K562 (cell line): ENCODE measurements around the gene C19orf67. TPM values are rescaled to one million over a fixed set of nuclear protein-coding genes. Genes with fewer than 3 reads are reported as not detected.

Source experiments
- BHLHE40 ChIP-seq: IDR thresholded peaks from 2 replicates; pipeline ENCODE4 v1.6.1; 2011; ENCODE audit warnings: low read length, improper control_type of control experiment
- GABPB2 ChIP-seq: fragments of 250-450 bp; sonication (Bioruptor Pico); conservative IDR thresholded peaks from 2 replicates; pipeline ENCODE4 v1.5.1; 2021; ENCODE audit warnings: mild to moderate bottlenecking
- HDAC2 ChIP-seq: fragments of 450-650 bp; IDR thresholded peaks from 2 replicates; pipeline ENCODE4 v1.6.1; 2016; ENCODE audit warnings: mild to moderate bottlenecking
- HLTF ChIP-seq: fragments of 450-650 bp; IDR thresholded peaks from 2 replicates; pipeline ENCODE4 v1.6.1; 2016
- HNRNPLL ChIP-seq: fragments of 200-400 bp; formaldehyde crosslinking; IDR thresholded peaks from 2 replicates; pipeline ENCODE4 v1.6.1; 2017; ENCODE audit warnings: low read length, low read depth, mild to moderate bottlenecking; ENCODE audit not compliant: poor library complexity, severe bottlenecking
- MYBL2 ChIP-seq, 2 experiments: fragments of 450-650 bp in 1 of 2; sonication (generic) in 1 of 2; formaldehyde crosslinking in 1 of 2; IDR thresholded peaks; 2 replicates each; pipeline versions ENCODE4 v1.6.1 to v1.8.1; 2017 to 2022; ENCODE audit warnings: borderline replicate concordance in 1 of 2, inconsistent platforms in 1 of 2, low read depth in 1 of 2, mild to moderate bottlenecking in 1 of 2, missing genetic modification reagents in 1 of 2, moderate library complexity in 1 of 2
- POLR2H ChIP-seq: IDR thresholded peaks from 2 replicates; pipeline ENCODE4 v1.6.1; 2016; ENCODE audit warnings: missing genetic modification characterization, low read depth, mild to moderate bottlenecking, control low read depth, missing compliant biosample characterization, moderate library complexity
- PTBP1 ChIP-seq: fragments of 200-400 bp; formaldehyde crosslinking; IDR thresholded peaks from 2 replicates; pipeline ENCODE4 v1.6.1; 2017; ENCODE audit warnings: low read depth, low read length
- RBM34 ChIP-seq: fragments of 200-400 bp; formaldehyde crosslinking; IDR thresholded peaks from 2 replicates; pipeline ENCODE4 v1.6.1; 2018; ENCODE audit warnings: low read length, borderline replicate concordance; ENCODE audit not compliant: insufficient read depth
- RCOR1 ChIP-seq, 2 experiments: IDR thresholded peaks; 2 replicates each; pipeline ENCODE4 v1.6.1; 2012; ENCODE audit warnings: low read depth in 2 of 2, low read length in 2 of 2, borderline replicate concordance in 1 of 2, improper control_type of control experiment in 1 of 2
- ZNF212 ChIP-seq: fragments of 450-650 bp; formaldehyde crosslinking; IDR thresholded peaks from 2 replicates; pipeline ENCODE4 v1.4.0; 2020; ENCODE audit warnings: mild to moderate bottlenecking
- ZNF24 ChIP-seq: fragments of 450-650 bp; IDR thresholded peaks from 2 replicates; pipeline ENCODE4 v1.6.1; 2016
- ZNF253 ChIP-seq: fragments of 250-450 bp; sonication (Bioruptor Pico); conservative IDR thresholded peaks from 2 replicates; pipeline ENCODE4 v1.6.1; 2021; ENCODE audit warnings: mild to moderate bottlenecking
- ZNF436 ChIP-seq: fragments of 250-450, 450-650 bp; sonication (Bioruptor Pico); formaldehyde crosslinking; IDR thresholded peaks from 2 replicates; pipeline ENCODE4 v1.7.0; 2020; ENCODE audit warnings: mild to moderate bottlenecking
- ZNF717 ChIP-seq: fragments of 250-450 bp; sonication (Bioruptor Pico); IDR thresholded peaks from 2 replicates; pipeline ENCODE4 v1.5.0; 2021
- polyA plus RNA-seq, 8 experiments: library from polyadenylated mRNA; depleted of rRNA in 4 of 8; stranded (reverse) in 5 of 8; unstranded in 3 of 8; fragments of >200 nt; fragmentation: Nextera tagmentation in 2 of 8; fragmentation: Illumina TruSeq in 1 of 8; extraction: Ambion mirVana in 2 of 8; extraction: Trizol in 1 of 8; gene quantifications; 2 replicates each; pipeline versions ENCODE4 v1.2.1 to v1.2.3, GENCODE V29; 2011 to 2014; ENCODE audit warnings: inconsistent platforms in 1 of 8, missing spikeins in 1 of 8
- total RNA-seq, 7 experiments: library from RNA; depleted of rRNA in 6 of 7; stranded (reverse); fragments of >200 nt in 6 of 7; fragmentation: Illumina TruSeq in 2 of 7; extraction: Trizol in 2 of 7; gene quantifications; 2 replicates each; pipeline versions ENCODE4 v1.2.1 to v1.2.3, GENCODE V29; 2011 to 2021; ENCODE audit warnings: low replicate concordance in 1 of 7
- TF ChIP-seq, protein P1 (sequence below): fragments of 450-650 bp; IDR thresholded peaks from 2 replicates; pipeline ENCODE4 v1.6.1; 2016; ENCODE audit warnings: antibody characterized with exemption
- TF ChIP-seq, protein P2 (sequence below): fragments of 200-800 bp; sonication (Bioruptor generic); IDR thresholded peaks from 2 replicates; pipeline ENCODE4 v1.6.1; 2017; ENCODE audit warnings: missing genetic modification characterization, missing compliant biosample characterization
- TF ChIP-seq, protein P3 (sequence below): fragments of 250-450 bp; sonication (Bioruptor Pico); IDR thresholded peaks from 2 replicates; pipeline ENCODE4 v1.4.0; 2020; ENCODE audit warnings: mild to moderate bottlenecking, moderate library complexity
- TF ChIP-seq, protein P4 (sequence below): fragments of 450-650 bp; IDR thresholded peaks from 2 replicates; pipeline ENCODE4 v1.6.1; 2017; ENCODE audit warnings: antibody characterized with exemption, mild to moderate bottlenecking
- TF ChIP-seq, protein P5 (sequence below): sonication (generic); formaldehyde crosslinking; IDR thresholded peaks from 2 replicates; pipeline ENCODE4 v1.9.0; 2022; ENCODE audit warnings: mild to moderate bottlenecking, missing genetic modification reagents

C19orf67 gene
- total and polyA plus RNA-seq, 9 of the 15 experiments (the other 6 are each of a cell fraction or from before 2014, with no cell fraction given) = 0.29 to 1.8 (median 0.51) TPM; not detected in 3

DNA sequence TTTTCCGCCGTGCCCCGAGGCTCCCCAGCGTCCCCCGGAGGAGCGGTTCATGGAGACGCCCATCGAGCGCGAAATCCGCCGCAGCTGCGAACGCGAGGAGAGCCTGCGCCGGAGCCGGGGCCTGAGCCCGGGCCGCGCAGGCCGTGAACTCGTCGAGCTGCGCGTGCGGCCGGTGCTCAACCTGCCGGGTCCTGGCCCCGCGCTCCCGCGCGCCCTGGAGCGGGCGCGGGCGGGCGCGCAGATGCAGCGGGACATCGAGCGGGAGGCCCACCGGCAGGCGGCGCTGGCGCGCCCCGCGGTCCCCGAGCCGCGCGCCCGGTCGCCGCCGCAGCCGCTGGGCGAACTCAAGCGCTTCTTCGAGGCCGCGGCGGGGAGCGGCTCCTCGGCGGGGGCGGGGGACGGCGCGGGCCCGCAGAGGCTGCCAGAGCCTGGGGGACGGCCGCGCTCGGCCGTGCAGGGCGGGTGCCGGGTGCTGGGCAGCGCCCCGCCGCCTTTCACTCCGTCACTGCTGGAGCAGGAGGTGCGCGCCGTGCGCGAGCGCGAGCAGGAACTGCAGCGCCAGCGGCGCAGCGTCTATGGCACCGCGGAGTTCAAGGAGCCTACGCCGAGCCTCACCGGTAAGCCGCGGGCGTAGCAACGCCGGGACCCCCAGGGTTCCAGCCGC, 12.2 kb downstream of the C19orf67 start (continued):
- no peak for TF ChIP-seq ZNF253 (CRISPR knock-in tag)
- TF ChIP-seq ZNF717 (CRISPR knock-in tag) = no peak
- TF ChIP-seq, protein P1, sequence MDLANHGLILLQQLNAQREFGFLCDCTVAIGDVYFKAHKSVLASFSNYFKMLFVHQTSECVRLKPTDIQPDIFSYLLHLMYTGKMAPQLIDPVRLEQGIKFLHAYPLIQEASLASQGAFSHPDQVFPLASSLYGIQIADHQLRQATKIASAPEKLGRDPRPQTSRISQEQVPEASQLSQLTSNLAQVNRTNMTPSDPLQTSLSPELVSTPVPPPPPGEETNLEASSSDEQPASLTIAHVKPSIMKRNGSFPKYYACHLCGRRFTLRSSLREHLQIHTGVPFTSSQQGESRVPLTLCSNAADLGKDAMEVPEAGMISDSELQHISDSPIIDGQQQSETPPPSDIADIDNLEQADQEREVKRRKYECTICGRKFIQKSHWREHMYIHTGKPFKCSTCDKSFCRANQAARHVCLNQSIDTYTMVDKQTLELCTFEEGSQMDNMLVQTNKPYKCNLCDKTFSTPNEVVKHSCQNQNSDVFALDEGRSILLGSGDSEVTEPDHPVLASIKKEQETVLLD = no peak
- TF ChIP-seq, protein P2, sequence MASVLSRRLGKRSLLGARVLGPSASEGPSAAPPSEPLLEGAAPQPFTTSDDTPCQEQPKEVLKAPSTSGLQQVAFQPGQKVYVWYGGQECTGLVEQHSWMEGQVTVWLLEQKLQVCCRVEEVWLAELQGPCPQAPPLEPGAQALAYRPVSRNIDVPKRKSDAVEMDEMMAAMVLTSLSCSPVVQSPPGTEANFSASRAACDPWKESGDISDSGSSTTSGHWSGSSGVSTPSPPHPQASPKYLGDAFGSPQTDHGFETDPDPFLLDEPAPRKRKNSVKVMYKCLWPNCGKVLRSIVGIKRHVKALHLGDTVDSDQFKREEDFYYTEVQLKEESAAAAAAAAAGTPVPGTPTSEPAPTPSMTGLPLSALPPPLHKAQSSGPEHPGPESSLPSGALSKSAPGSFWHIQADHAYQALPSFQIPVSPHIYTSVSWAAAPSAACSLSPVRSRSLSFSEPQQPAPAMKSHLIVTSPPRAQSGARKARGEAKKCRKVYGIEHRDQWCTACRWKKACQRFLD = peak; percentile 62; the same call in 1 of the 2 replicates
- TF ChIP-seq MYBL2 (IDR thresholded peaks at IDR 0.05; ENCODE audit: low read depth) = no peak
- no peak for TF ChIP-seq MYBL2 (CRISPR knock-in tag; IDR thresholded peaks at IDR 0.05; ENCODE audit: borderline replicate concordance)
- no peak for TF ChIP-seq ZNF212 (CRISPR knock-in tag)
- no peak for TF ChIP-seq ZNF436 (CRISPR knock-in tag)
- no peak for TF ChIP-seq BHLHE40
- TF ChIP-seq HNRNPLL = peak; percentile 99
- no peak for TF ChIP-seq RBM34
- no peak for TF ChIP-seq GABPB2 (CRISPR knock-in tag)
- no peak for TF ChIP-seq PTBP1
- TF ChIP-seq, protein P3, sequence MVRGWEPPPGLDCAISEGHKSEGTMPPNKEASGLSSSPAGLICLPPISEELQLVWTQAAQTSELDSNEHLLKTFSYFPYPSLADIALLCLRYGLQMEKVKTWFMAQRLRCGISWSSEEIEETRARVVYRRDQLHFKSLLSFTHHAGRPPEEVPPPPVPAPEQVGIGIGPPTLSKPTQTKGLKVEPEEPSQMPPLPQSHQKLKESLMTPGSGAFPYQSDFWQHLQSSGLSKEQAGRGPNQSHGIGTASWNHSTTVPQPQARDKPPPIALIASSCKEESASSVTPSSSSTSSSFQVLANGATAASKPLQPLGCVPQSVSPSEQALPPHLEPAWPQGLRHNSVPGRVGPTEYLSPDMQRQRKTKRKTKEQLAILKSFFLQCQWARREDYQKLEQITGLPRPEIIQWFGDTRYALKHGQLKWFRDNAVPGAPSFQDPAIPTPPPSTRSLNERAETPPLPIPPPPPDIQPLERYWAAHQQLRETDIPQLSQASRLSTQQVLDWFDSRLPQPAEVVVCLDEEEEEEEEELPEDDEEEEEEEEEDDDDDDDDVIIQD (CRISPR knock-in tag) = no peak
- no peak for TF ChIP-seq HDAC2
- TF ChIP-seq HLTF = no peak
- TF ChIP-seq, protein P4, sequence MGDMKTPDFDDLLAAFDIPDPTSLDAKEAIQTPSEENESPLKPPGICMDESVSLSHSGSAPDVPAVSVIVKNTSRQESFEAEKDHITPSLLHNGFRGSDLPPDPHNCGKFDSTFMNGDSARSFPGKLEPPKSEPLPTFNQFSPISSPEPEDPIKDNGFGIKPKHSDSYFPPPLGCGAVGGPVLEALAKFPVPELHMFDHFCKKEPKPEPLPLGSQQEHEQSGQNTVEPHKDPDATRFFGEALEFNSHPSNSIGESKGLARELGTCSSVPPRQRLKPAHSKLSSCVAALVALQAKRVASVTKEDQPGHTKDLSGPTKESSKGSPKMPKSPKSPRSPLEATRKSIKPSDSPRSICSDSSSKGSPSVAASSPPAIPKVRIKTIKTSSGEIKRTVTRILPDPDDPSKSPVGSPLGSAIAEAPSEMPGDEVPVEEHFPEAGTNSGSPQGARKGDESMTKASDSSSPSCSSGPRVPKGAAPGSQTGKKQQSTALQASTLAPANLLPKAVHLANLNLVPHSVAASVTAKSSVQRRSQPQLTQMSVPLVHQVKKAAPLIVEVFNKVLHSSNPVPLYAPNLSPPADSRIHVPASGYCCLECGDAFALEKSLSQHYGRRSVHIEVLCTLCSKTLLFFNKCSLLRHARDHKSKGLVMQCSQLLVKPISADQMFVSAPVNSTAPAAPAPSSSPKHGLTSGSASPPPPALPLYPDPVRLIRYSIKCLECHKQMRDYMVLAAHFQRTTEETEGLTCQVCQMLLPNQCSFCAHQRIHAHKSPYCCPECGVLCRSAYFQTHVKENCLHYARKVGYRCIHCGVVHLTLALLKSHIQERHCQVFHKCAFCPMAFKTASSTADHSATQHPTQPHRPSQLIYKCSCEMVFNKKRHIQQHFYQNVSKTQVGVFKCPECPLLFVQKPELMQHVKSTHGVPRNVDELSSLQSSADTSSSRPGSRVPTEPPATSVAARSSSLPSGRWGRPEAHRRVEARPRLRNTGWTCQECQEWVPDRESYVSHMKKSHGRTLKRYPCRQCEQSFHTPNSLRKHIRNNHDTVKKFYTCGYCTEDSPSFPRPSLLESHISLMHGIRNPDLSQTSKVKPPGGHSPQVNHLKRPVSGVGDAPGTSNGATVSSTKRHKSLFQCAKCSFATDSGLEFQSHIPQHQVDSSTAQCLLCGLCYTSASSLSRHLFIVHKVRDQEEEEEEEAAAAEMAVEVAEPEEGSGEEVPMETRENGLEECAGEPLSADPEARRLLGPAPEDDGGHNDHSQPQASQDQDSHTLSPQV = peak; percentile 55; the same call in 1 of the 2 replicates
- TF ChIP-seq RCOR1 (IDR thresholded peaks at IDR 0.05; ENCODE audit: borderline replicate concordance in 1 of 2, low read depth in 2 of 2, low read length in 2 of 2) = peak in 1 of 2 experiments; percentile 2; a peak in 1 of 4 replicates
- TF ChIP-seq ZNF24 = peak; percentile 92
- TF ChIP-seq, protein P5, sequence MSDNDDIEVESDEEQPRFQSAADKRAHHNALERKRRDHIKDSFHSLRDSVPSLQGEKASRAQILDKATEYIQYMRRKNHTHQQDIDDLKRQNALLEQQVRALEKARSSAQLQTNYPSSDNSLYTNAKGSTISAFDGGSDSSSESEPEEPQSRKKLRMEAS (CRISPR knock-in tag) = peak; percentile 42
- TF ChIP-seq POLR2H (tag) = no peak
